Forelimb muscle (tissue), 1 donor: Measurements from ENCODE around the gene ZNF181. TPM values are rescaled to one million over a fixed set of nuclear protein-coding genes. Genes with fewer than 3 reads are reported as not detected.
"Not testable (repeated sequence)": the region's sequence is repeated elsewhere in the genome, so short reads cannot be mapped to it uniquely, and the experiment has no call there.

Source experiments
- DNase-seq: peaks from one replicate; pipeline ENCODE4 v3.0.0-alpha.2; 2013; ENCODE audit warnings: low read depth
- polyA plus RNA-seq: library from polyadenylated mRNA; unstranded; fragments of 120-200 nt; gene quantifications from one replicate; pipeline ENCODE4 v1.2.1, GENCODE V29; 2013; ENCODE audit not compliant: insufficient read length

Gene ZNF181
- 14.9 TPM for polyA plus RNA-seq

DNA sequence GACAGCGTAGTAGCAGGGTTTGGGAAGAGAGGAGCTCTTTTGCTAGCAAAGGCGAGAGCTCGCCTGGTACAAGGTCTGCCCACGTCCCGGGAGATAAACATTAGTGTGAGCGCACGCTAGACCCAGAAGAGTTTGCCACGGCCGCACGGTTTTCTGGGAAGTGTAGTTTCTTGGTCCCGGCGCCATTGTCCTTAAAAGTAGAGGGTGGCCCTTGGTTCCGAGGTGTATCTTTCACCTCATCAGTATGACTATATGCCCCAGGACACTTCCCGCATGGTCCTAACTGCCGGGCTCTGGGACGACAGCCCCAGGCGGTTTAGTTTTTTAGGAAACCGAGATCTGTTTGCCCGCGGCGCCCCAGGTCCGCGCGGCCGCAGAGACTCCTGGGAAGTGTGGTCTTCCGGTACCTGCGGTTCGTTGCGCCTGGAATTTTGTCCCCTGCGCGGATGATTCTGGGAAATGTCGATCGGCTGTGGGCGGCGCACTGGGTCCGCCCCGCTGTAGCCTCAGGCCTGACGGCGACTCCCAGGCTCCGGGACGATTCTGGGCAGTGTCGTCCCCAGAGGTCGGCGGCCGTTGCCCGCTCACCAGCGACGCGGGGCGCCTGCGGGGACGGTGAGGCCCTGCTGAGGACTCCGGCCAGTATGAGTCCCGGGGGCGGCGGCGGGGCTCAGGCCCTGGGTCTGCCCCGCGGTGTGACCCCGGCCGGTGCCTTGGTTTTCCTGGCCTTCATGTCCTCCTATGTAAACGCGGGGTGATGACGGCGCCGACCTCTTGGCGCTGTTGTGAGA, at the start of gene ZNF181:
Gene ZNF181, plus strand, starts transcription at position 498 of the 791 bp plus-strand sequence. CDS start 795 bp downstream, outside the sequence.
- peak; percentile 73 for DNase-seq

- DNase-seq: not testable (repeated sequence)
These were observed 48.8 kb upstream of the ZNF181 start for GRCh38 chr19:34685266-34685665.

- DNase-seq: no peak
These were observed 47.6 kb upstream of the ZNF181 start for GRCh38 chr19:34686455-34686854.

GRCh38 chr19:34687348-34687747, 46.7 kb upstream of the ZNF181 start:
- DNase-seq: no peak

DNA sequence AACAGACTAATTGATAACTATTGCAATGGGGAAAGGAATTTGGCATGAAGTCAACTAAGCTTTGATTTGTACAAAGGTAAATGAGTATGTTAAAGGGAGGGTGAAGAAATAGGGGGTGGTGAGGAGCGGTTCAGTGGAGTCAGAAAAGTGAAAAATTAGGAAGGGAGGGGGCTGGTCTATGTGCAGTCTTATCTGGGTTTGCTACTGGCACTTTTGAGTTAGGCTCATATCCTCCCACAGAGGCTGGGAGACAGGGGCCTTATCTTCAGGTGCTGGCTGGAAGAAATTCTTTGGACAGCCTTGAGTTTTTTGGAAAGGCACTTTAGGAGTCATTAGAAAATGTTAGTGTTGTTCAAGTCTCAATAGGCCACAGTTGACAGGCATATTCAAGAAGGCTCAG, 45.5 kb upstream of the ZNF181 start:
- DNase-seq: no peak

DNA sequence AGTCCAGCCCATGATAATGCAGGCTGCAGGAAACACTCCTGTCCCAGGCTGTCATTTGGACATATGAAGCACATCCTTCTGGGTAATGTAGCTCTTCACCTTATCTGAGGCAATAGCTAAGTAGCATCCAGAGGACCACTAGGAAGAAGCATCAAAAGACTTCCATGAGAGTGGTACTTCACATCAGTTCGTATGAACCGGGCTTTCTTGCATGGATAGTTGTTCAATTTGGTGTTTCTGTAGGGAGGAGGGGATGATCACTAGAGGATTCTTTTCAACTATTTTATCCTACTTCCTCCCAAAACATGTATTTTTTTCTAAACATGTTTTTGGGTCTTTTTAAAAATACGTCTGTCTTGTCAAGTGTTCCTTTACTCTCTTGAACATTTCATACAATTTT, 43.7 kb upstream of the ZNF181 start:
- no peak for DNase-seq

DNA sequence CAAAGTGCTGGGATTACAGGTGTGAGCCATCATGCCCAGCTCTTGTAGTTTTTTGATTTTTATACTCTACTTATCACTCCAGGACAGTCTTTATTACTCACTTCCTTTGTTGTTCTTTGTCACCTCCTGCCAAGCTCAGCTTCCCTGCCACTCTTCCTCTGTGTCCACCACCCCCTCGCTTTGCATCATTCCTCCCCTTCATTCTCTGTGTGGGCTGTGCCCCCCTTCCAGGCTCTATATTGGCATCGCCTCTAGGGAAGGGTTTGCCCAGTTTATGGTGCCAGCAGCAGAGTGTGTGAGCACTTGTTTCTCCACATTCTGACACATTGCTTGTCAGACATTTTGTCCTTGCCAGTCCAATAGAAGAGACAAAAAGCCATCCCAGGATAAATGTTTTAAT, 41.5 kb upstream of the ZNF181 start:
- DNase-seq: no peak

- no peak for DNase-seq
These were observed 26.4 kb upstream of the ZNF181 start for GRCh38 chr19:34707661-34708060.

DNA sequence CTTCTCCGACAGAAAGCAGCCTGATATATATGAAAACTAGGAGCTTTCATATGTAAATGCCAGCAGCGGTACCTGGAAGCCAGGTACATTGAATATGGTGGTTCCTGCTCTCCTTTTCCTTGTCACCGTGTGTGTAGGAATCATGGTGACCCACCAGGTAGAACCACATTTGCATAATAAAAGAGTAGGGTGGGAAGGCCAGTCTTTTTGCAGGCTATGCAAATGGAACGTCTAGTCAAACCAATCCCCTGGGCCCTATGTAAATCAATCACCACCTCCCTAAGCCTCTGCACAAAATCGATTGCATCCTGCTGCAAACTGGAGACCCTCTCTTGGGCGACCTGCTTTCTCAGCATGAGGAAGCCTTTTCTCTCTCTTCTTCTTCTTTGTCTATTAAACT, 22.2 kb upstream of the ZNF181 start:
- DNase-seq: no peak

DNA sequence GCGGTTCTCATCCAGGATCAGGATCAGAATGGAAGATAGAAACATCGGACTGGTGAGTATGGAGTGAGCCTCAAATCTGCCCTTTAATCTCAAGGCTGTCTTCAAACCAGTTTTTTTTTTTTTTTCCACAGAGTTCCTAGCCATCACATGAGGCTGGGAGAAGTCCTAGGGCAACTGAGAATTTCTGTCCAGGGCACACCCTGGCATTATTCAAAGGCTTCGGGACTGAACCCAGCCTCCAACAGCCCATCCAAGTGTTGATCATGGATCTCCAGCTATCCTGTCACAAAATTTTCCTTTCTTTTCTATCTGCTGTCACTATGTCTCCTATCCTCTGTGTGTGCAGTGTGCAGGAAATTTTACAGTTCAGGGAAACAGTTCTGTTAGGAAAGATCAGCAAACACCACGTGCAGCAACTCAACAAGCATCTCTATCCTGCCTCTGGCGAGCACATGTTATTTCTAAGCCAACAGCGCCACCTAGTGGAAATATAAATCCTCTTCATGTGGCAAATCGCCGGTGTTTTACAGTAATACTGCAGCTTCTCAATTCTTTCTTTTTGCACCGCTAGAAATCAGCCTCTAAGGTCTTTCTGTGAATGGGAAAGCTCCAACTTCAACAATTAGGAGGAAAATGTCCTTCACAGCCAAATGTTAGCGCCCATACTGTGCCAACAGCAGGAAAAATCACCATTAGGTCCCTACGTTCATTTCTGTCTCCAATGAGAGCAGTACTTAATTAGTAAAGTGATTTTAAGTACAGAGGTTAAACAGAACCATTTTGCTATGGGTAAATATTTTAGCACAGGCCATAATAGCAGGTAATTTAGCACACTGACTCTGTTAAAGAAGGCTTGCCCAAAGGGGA, 21.4 kb upstream of the ZNF181 start:
- peak; percentile 17 for DNase-seq

GRCh38 chr19:34713262-34713637, 20.8 kb upstream of the ZNF181 start:
- DNase-seq: no peak

GRCh38 chr19:34715357-34715756, 18.7 kb upstream of the ZNF181 start:
- DNase-seq: no peak

DNA sequence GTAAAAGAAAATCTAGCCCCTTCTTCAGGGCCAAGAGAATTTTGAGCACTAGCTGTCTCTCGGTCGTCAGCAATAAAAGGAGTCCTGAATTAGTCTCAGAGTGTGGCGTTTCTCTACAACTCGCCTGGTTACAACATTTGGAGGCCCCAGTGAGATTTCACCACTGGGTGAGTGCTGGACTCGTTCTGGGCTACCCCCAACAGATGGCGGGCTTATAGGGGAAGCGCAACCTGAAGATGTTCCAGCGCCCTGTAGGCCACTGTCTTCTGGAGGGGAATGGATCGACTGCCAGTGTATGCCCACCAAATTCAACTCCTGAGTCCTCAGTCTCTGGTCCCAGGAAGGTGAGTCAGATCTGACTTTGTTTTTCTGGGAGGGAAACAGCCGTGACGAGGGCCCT, 11.7 kb upstream of the ZNF181 start:
- no peak for DNase-seq

DNA sequence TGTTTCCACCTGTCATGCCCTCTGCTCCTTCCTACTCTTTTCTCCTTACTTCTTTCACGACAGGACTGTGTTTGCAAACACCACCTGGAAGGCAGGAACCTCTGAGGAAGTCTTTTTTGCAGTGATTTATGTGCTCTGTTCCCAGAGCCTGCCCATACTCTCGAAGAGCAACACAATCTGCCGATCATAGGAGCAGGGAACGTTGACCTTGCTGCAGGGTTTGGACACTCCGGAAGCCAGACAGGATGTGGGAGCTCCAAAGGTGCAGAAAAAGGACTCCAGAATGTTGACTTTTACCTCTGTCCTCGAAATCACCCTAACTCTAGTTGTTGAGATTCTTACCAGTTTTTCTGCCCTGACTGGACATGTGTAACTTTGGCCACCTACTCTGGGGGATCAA, 8.6 kb upstream of the ZNF181 start:
- no peak for DNase-seq

GRCh38 chr19:34731019-34731829, 2.8 kb upstream of the ZNF181 start:
- DNase-seq: no peak

- DNase-seq: no peak
These were observed 2.1 kb upstream of the ZNF181 start for GRCh38 chr19:34731964-34732363.

GRCh38 chr19:34732612-34733211, 1.3 kb upstream of the ZNF181 start:
- no peak for DNase-seq

DNA sequence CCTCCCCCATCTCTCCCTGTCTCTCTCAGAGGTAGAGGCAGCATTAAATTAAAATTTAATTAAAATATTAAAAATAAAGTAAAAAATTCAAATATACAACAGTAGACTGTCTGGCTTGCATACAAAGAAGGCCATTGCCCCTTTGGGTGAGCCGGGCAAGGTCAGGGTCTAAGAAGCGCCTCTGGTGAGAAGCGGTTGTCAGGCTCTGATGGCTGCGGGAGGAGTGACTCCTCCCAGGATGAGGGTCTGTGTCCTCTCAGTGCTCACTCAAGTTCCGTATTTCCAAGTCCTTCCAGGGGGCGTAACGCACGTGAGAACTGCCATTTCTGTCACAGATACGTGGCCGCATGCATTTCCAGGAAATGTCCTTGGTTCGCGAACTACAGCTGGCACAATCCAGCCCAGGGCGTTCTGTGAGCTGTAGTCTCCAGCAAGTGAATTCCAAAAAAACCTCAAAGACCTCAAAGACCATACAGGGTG, 737 bp upstream of the ZNF181 start:
- DNase-seq: peak; percentile 50

- DNase-seq: peak; percentile 31
These were observed 577 bp downstream of the ZNF181 start for GRCh38 chr19:34734537-34735103.

GRCh38 chr19:34744896-34745690, 11.1 kb downstream of the ZNF181 start:
- DNase-seq: no peak
